Measurements from ENCODE around the gene LRP3.
"Not testable (repeated sequence)": the region's sequence is repeated elsewhere in the genome, so short reads cannot be mapped to it uniquely, and the experiment has no call there.

LRP3 gene, protein sequence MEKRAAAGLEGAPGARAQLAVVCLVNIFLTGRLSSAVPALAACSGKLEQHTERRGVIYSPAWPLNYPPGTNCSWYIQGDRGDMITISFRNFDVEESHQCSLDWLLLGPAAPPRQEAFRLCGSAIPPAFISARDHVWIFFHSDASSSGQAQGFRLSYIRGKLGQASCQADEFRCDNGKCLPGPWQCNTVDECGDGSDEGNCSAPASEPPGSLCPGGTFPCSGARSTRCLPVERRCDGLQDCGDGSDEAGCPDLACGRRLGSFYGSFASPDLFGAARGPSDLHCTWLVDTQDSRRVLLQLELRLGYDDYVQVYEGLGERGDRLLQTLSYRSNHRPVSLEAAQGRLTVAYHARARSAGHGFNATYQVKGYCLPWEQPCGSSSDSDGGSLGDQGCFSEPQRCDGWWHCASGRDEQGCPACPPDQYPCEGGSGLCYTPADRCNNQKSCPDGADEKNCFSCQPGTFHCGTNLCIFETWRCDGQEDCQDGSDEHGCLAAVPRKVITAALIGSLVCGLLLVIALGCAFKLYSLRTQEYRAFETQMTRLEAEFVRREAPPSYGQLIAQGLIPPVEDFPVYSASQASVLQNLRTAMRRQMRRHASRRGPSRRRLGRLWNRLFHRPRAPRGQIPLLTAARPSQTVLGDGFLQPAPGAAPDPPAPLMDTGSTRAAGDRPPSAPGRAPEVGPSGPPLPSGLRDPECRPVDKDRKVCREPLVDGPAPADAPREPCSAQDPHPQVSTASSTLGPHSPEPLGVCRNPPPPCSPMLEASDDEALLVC

DNA sequence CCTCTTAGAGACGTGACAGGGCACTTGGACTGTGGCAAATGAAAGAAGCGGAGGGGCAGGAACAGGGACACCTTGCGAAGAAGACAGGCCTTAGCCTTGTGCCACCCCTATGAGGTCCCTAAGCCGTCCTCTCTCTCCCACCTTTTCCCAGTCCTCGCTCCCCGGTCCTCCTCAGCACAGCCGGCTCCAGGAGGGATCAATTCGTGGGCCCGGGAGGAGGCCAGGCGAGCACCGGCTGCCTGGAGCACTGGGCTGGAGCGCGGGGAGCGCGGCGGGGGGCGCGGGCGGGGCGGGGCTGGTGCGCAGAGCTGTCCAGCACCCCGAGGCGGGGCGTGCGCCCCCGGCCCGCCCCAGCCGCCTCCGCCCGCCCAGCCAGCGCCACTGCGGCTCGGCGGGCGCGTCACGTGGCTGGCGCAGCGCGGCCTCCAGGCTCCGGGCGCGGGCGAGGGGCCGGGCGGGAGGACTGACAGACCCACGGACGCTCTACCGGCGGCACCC, at the start of gene LRP3:
TSS of gene LRP3 (plus strand) at position 466 of the 498 bp plus-strand sequence. CDS start 456 bp downstream, outside the sequence.
- no peak for DNase-seq (ENCODE audit: low read depth)

DNA sequence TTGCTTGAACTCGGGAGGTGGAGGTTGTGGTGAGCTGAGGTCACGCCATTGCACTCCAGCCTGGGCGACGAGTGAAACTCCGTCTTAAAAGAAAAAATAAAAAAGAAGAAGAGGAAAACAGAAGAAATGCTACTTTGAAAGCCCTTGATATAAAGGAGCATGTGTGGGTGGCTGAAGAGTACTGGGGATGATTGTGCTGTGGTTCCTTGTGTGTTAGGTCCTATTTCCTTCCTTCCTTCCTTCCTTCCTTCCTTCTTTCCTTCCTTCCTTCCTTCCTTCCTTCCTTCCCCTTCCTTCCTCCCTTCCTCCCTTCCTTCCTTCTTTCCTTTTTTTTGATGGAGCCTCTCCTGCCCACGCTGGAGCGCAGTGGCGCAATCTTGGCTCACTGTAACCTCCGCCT, 47.9 kb upstream of the LRP3 start:
- DNase-seq (ENCODE audit: low read depth), result no peak

DNA sequence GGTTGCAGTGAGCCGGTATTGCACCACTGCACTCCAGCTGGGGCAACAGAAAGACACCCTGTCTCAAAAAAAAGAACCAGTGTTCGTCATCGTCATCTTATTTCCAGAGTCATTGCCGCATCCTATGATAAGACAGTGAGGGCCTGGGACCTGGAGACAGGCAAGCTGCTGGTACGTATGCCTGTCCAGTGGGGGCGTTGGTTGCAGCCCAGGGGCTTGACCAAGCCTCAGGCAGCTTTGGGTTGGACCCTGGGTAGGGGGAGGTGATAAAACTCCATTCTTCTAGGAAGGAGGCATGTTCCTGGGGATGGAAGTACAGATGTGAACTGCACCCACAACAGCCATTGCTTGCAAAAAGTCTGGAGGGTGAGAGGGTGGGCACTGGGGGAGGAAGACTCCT, 46.6 kb upstream of the LRP3 start:
- no peak for DNase-seq (ENCODE audit: low read depth)

DNA sequence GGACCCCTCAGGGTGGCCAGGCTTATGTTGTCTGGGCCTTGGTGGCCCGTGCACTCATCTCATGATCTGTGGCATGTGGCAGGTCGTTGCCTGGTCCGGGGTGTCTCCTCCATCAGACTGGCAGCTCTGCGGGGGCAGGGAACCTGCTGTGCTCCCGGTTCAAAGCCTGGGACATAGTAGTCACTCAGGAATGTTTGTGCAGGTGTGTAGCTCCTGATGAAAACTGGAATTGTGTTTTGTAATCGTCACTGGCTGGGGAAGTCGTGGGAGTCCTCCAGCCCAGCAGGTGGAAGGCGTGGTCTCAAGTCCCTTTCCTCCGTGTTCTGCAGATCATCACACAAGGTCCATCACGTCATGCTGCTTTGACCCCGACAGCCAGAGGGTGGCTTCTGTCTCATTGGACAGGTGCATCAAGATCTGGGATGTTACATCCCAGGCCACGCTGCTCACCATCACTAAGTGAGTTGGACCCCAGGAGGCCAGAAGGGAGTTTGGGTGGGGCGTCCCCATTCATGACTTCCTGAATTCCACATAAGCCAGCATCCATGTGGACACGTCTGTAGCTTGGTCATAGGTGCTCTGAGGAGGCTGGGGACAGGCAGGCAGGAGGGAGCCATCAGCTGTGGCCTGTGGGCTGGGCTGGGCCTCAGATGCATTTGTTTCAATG, 43.1 kb upstream of the LRP3 start:
- DNase-seq (ENCODE audit: low read depth), result no peak

DNA sequence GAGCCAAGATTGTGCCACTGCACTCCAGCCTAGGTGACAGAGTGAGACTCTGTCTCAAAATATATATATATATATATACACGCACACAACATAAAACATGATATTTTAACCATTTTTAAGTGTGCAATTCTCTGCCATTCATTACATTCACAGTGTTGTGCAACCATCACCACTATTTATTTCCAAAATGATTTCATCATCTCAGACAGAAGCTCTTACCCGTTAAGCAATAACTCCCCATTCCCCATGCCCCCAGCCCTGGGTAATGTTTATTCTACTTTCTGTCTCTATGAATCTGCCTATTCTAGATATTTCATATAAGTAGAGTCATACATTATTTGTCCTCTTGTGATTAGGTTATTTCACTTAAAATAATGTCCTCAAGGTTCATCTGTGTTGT, 42.0 kb upstream of the LRP3 start:
- no peak for DNase-seq (ENCODE audit: low read depth)

DNA sequence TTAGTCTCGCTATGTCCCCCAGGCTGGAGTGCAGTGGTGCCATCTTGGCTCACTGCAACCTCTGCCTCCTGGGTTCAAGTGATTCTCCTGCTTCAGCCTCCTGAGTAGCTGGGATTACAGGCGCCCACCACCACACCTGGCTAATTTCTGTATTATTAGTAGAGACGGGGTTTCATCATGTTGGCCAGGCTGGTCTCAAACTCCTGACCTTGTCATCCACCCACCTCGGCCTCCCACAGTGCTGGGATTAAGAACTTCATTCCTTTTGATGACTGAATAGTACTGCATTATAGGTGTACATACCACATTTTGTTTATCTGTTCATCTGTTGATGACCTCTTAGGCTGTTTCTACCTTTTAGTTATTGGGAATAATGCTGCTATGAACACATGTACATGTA, 41.5 kb upstream of the LRP3 start:
- not testable (repeated sequence) for DNase-seq (ENCODE audit: low read depth)

DNA sequence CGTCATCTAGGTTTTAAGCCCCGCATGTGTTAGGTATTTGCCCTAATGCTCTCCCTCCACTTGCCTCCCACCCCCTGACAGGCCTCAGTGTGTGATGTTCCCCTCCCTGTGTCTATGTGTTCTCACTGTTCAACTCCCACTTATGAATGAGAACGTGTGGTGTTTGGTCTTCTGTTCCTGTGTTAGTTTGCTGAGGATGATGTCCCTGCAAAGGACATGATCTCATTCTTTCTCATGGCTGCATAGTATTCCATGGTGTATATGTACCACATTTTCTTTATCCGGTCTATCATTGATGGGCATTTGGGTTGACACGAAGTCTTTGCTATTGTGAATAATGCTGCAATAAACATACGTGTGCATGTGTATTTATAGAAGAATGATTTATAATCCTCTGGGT, 39.8 kb upstream of the LRP3 start:
- DNase-seq (ENCODE audit: low read depth), result not testable (repeated sequence)

DNA sequence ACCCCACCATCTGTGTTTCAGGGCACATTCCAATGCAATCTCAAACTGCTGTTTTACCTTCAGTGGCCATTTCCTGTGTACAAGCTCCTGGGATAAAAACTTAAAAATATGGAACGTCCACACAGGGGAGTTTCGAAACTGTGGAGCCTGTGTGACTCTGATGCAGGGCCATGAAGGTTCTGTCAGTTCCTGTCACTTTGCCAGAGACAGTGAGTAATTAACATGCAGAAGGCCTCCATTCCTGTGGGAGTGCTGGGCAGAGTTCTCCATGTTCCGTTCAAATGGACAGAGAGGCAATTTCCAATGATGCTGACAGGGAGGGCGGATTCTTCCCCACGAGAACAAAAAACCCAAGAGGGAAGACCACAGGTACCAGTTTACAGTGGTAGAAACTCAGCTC, 37.8 kb upstream of the LRP3 start:
- no peak for DNase-seq (ENCODE audit: low read depth)

DNA sequence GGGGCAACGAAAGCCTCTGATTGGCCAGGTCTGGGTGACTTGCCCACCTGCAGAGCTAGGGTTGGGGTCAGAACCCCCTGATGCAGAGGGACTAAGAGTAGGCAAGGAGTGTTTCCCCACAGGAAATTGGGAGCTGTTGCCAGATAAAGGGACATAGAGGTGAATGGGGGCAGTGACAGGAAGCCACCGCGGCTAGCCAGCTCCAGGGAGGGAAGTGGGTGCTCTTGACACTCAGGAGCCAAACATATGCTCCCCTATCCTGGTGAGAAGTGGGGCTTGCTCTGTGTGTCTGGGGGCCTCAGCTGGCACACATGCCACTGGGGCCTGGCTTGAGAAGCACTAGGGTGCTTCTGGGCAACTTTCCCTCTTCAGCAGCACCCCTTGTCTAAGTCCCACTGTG, 36.2 kb upstream of the LRP3 start:
- no peak for DNase-seq (ENCODE audit: low read depth)

DNA sequence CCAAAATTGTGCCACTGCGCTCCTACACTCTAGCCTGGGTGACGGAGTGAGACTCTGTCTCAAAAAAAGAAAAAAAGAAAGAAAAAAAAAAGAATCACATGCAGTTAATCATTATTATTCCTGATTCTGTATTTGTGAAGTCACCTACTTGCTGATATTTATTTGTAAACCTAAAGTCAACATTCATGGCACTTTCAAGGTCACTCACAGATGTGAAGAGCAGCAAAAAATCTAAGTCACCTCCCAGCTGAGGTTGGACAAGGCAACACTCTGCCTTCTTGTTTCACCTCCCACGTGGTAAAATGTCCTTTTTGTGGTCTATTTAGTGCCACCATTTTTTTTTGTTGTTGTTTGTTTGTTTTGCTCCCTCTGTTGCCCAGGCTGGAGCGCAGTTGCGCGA, 35.8 kb upstream of the LRP3 start:
- DNase-seq (ENCODE audit: low read depth), result no peak

DNA sequence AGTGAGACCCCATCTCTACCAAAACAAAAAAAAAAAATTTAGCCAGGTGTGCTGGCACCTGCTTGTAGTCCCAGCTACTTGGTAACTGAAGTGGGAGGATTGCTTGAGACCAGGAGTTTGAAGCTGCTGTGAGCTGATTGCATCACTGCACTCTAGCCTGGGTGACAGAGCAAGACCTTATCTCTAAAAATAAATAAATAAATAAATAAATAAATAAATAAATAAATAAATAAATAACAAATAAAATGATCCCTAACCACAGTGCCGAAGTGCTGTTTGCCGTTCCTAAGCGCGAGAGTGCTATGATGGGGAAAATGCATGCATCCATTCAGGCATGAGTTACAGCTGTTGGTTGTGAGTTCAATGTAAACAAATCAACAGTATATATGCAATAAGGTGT, 35.0 kb upstream of the LRP3 start:
- no peak for DNase-seq (ENCODE audit: low read depth)

DNA sequence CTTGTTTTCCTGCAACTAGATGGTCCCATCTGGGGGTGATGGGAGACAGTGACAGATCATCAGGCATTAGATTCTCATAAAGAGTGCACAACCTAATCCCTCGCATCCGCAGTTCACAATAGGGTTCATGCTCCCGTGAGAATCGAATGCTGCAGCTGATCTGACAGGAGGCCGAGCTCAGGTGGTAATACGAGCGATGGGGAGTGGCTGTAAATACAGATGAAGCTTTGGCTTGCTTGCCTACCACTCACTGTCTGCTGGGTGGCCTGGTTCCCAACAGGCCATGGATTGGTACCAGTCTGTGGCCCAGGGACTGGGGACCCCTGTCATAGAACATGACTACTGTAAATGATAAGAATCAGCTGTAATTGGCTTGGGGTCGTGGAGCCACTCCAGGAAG, 34.2 kb upstream of the LRP3 start:
- no peak for DNase-seq (ENCODE audit: low read depth)

DNA sequence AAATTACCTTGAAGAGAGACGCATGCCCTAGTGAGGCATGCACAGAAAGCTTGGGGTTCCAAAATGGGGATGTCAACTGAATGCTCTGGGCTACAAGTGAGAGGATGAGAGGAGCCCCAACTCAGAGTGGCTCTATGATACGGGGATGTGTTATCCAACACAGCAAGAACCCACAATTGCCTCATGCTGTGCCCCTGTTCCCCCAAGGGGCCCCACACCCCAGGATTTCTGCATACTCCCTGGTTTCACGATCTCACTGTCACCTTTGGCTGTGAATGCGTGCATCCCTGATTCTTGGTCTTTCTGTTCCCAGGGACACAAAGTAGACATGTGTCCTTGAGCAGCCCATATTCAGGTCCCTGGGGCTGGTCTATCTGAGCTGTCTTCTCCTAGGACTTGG, 32.9 kb upstream of the LRP3 start:
- DNase-seq (ENCODE audit: low read depth), result no peak

DNA sequence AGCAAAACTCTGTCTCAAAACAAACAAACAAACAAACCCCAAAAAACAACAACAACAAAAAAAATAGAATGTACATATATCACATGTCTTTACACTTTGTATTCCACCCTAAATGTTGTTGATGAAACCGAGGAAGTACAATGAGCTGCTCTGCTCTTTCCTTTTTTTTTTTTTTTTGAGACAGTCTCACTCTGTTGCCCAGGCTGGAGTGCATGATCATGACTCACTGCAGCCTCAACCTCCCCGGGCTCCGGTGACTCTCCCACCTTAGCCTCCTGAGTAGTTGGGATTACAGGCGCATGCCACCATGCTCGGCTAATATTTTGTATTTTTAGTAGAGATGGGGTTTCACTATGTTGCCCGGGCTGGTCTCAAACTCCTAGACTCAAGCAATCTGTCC, 30.6 kb upstream of the LRP3 start:
- no peak for DNase-seq (ENCODE audit: low read depth)

DNA sequence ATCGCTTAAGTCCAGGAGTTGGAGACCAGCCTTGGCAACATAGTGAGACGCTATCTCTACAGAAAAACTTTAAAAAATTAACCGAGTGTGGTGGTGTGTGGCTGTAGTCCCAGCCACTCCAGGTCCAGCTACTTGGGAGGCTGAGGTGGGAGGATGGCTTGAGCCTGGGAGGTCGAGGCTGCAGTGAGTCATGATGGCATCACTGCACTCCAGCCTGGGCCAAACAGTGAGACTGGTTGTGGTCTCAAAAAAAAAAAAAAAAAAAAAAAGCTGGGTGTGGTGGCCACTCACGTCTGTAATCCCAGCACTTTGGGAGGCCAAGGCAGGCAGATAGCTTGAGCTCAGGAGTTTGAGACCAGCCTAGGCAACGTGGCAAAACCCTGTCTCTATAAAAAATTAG, 28.1 kb upstream of the LRP3 start:
- DNase-seq (ENCODE audit: low read depth), result not testable (repeated sequence)

DNA sequence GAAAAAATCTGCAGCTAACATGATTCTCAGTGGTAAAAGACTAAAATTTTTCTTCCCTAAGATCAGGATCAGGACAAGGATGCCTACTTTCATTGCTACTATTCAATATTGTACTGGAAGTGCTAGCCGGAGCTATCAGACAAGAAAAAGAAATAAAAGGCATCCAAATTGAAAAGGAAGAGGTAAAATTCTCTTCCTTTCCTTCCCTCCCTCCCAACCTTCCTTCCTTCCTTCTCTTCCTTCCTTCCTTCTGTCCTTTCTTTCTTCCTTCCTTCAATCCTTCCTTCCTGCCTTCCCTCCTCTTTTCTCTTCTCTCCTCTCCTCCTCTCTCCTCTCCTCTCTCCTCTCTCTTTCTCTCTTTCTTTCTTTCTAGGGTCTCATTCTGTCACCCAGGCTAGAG, 26.7 kb upstream of the LRP3 start:
- no peak for DNase-seq (ENCODE audit: low read depth)

DNA sequence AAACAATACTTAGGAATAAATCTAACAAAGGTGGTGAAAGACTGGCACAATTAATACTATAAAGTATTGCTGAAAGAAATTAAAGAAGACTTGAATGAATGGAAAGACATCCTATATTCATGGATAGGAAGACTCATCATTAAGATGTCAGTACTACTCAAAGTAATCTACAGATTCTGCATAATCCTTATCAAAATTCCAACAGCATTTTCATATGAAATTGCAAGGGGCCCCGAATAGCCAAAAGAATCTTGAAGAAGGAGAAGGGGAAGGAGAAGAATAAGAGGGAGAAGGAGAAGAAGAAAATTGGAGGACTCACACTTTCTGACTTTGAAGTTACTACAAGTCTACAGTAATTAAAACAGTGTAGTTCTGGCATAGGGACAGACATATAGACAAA, 25.6 kb upstream of the LRP3 start:
- DNase-seq (ENCODE audit: low read depth), result no peak

DNA sequence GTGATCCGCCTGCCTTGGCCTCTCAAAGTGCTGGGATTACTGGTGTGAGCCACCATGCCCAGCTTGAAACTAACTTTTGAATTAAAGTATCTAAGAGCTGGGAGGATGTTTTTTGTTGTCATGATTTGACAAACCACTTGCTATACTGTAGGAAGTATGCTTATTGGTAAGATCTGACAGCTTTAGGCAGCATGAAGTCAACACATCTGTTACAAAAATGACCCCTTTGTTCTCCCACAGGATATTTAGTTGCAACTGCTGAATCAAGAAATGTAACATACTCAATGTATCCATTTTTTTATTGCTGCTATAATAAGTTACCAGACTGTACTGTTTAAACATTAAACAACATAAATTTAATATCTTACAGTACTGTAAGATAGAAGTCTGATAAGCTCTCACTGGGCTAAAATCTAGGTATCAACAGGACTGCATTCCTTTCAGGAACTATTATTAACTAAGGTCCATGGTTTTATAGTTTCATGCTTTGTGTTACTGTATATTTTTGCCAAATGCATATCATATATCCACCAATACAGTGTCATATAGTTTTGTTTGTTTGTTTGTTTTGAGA, 22.8 kb upstream of the LRP3 start:
- no peak for DNase-seq (ENCODE audit: low read depth)

DNA sequence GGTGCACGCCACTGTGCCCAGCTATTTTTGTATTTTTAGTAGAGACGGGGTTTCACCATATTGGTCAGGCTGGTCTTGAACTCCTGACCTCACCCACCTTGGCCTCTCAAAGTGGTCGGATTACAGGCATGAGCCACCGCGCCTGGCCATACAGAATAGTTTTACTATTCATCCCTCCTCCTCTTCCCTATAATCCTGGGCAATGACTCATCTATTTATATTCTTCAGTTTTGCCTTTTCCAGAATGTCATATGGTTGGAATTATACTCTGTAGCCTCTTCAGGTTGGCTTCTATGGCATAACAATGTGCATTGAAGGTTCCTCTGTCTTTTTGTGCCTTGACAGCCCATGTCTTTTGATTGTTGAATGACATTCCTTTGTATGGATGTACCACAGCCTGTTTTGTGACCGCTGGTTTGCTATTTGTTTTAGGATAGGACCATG, 22.2 kb upstream of the LRP3 start:
- no peak for DNase-seq (ENCODE audit: low read depth)

DNA sequence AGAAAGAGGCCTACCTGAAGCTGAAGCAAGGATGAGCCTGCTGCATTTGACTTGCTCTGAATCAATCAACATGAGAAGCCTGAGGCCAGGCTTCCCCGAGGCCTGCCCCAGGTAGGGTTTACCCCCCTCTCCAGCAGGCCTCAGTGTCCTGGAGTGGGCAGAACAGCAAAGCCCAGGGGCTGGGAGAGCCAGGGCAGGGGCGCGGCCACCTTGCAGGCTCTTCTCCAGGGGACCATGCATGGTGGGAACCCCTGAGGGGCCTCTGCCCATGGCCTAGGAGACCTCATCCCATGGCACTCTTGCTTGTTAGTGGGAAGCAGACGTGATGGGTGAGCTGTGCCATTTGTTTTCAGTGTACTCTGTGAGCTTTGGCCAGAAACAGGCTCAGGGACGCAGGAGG, 19.9 kb upstream of the LRP3 start:
- no peak for DNase-seq (ENCODE audit: low read depth)

DNA sequence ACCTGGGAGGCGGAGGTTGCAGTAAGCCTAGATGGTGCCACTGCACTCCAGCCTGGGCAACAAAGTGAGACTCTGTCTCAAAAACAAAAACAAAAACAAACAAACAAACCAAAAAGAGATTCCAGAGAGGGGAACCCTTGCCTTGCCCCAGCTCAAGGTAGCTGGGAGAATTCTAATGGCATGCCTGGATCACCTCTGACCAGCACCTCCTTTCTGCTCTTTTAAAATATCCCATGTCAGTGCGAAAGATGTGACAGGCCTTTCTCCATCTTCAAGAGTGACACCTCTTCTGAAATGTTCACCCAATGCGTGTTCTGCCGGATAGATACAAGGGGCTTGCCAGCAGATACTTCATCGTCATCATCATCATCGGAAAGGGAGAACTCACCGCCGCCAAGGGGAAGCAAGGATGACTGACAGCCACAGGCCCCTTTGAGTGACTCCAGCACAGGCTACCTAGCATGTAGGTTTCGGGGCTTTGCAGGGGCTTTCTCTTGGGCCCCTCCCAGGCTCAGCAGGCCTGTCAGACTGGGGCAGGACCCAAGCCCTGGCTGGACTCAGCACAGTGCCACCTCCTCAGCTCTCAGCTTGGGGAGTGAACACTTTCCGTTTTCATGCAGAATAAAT, 18.9 kb upstream of the LRP3 start:
- no peak for DNase-seq (ENCODE audit: low read depth)
